HEK293 (cell line): ENCODE measurements around the gene TRA2A.

ENCODE experiments used
- CTCF ChIA-PET: fragments of 350-600 bp; formaldehyde crosslinking; extraction: SDS; loops from one replicate; lab custom pipeline; 2021; ENCODE audit warnings: antibody characterized with exemption; lab: Yijun Ruan, JAX
- POLR2A ChIA-PET: fragments of 300-600 bp; formaldehyde crosslinking; extraction: SDS; loops from one replicate; lab custom pipeline; 2020; ENCODE audit warnings: antibody characterized with exemption, inconsistent platforms; lab: Yijun Ruan, JAX
- H3K27ac ChIP-seq: fragments of 200-500 bp; sonication (Bioruptor generic); 2 replicates; pipeline ENCODE4 v1.5.1; 2014; ENCODE audit warnings: low read depth, low read length, control low read depth, inconsistent platforms; ENCODE audit errors: extremely low read depth
- H3K36me3 ChIP-seq, 2 experiments: fragments of 200-500 bp in 1 of 2; sonication (Bioruptor generic) in 1 of 2; 1 replicate in 1 of 2; 2 replicates in 1 of 2; pipeline ENCODE4 v1.5.1; 2014 to 2017; ENCODE audit warnings: inconsistent platforms in 2 of 2, low read length in 2 of 2; ENCODE audit not compliant: control insufficient read depth in 2 of 2, insufficient read depth in 1 of 2
- H3K4me1 ChIP-seq: fragments of 200-500 bp; sonication (Bioruptor generic); 2 replicates; pipeline ENCODE4 v1.5.1; 2014; ENCODE audit warnings: mild to moderate bottlenecking, low read length, inconsistent platforms; ENCODE audit not compliant: control insufficient read depth, insufficient read depth
- H3K4me3 ChIP-seq: 2 replicates; pipeline ENCODE4 v1.5.1; 2011; ENCODE audit warnings: low read depth, mild to moderate bottlenecking, control low read depth, low read length, moderate library complexity
- H3K9me3 ChIP-seq: fragments of 200-500 bp; sonication (Bioruptor generic); 2 replicates; pipeline ENCODE4 v1.5.1; 2014; ENCODE audit warnings: low read depth, low read length, inconsistent platforms; ENCODE audit not compliant: control insufficient read depth, insufficient read depth
- EGR2 ChIP-seq: fragments of 450-650 bp; formaldehyde crosslinking; IDR thresholded peaks from 2 replicates; pipeline ENCODE4 v1.5.1; 2016; ENCODE audit warnings: low read depth, missing biosample characterization, missing genetic modification characterization
- GLIS2 ChIP-seq: fragments of 450-650 bp; formaldehyde crosslinking; IDR thresholded peaks from 2 replicates; pipeline ENCODE4 v1.5.1; 2016; ENCODE audit warnings: missing biosample characterization, missing genetic modification characterization
- MYNN ChIP-seq: fragments of 450-650 bp; formaldehyde crosslinking; IDR thresholded peaks from 2 replicates; pipeline ENCODE4 v1.5.1; 2016; ENCODE audit warnings: missing biosample characterization, missing genetic modification characterization, borderline replicate concordance
- RBAK ChIP-seq: fragments of 450-650 bp; formaldehyde crosslinking; IDR thresholded peaks from 2 replicates; pipeline ENCODE4 v1.5.1; 2016; ENCODE audit warnings: missing biosample characterization, missing genetic modification characterization
- ZBTB7A ChIP-seq: fragments of 450-650 bp; formaldehyde crosslinking; IDR thresholded peaks from 2 replicates; pipeline ENCODE4 v1.5.1; 2016; ENCODE audit warnings: low read depth, missing biosample characterization, missing genetic modification characterization
- ZFP3 ChIP-seq: fragments of 450-650 bp; formaldehyde crosslinking; IDR thresholded peaks from 2 replicates; pipeline ENCODE4 v1.5.1; 2016; ENCODE audit warnings: low read depth, missing biosample characterization, missing genetic modification characterization
- ZNF184 ChIP-seq: fragments of 450-650 bp; IDR thresholded peaks from 2 replicates; pipeline ENCODE4 v1.5.1; 2018; ENCODE audit warnings: missing biosample characterization, mild to moderate bottlenecking, missing genetic modification characterization
- ZNF354C ChIP-seq: fragments of 450-650 bp; formaldehyde crosslinking; IDR thresholded peaks from 2 replicates; pipeline ENCODE4 v1.5.1; 2016; ENCODE audit warnings: missing biosample characterization, missing genetic modification characterization, low read depth, borderline replicate concordance
- ZNF366 ChIP-seq: fragments of 450-650 bp; formaldehyde crosslinking; conservative IDR thresholded peaks from 2 replicates; pipeline ENCODE4 v1.5.1; 2016; ENCODE audit warnings: missing biosample characterization, missing genetic modification characterization
- ZNF473 ChIP-seq: fragments of 450-650 bp; formaldehyde crosslinking; IDR thresholded peaks from 2 replicates; pipeline ENCODE4 v1.5.1; 2017; ENCODE audit warnings: missing biosample characterization, missing genetic modification characterization
- ZNF837 ChIP-seq: fragments of 450-650 bp; formaldehyde crosslinking; IDR thresholded peaks from 2 replicates; pipeline ENCODE4 v1.5.1; 2016; ENCODE audit warnings: missing biosample characterization, missing genetic modification characterization
- ZSCAN30 ChIP-seq: fragments of 450-650 bp; IDR thresholded peaks from 2 replicates; pipeline ENCODE4 v1.5.1; 2018; ENCODE audit warnings: missing biosample characterization, mild to moderate bottlenecking, missing genetic modification characterization, moderate library complexity
- TF ChIP-seq, protein P1 (sequence below): fragments of 450-650 bp; formaldehyde crosslinking; IDR thresholded peaks from 2 replicates; pipeline ENCODE4 v1.5.1; 2016; ENCODE audit warnings: missing biosample characterization, missing genetic modification characterization
- TF ChIP-seq, protein P2 (sequence below): fragments of 450-650 bp; formaldehyde crosslinking; IDR thresholded peaks from 2 replicates; pipeline ENCODE4 v1.5.1; 2016; ENCODE audit warnings: missing biosample characterization, missing genetic modification characterization, low read depth
- TF ChIP-seq, protein P3 (sequence below): fragments of 450-650 bp; IDR thresholded peaks from 2 replicates; pipeline ENCODE4 v1.5.1; 2018; ENCODE audit warnings: missing biosample characterization, missing genetic modification characterization
- TF ChIP-seq, protein P4 (sequence below): fragments of 450-650 bp; formaldehyde crosslinking; IDR thresholded peaks from 2 replicates; pipeline ENCODE4 v1.5.1; 2017; ENCODE audit warnings: missing biosample characterization, missing genetic modification characterization
- TF ChIP-seq, protein P5 (sequence below): fragments of 450-650 bp; formaldehyde crosslinking; IDR thresholded peaks from 2 replicates; pipeline ENCODE4 v1.5.1; 2016; ENCODE audit warnings: missing biosample characterization, missing genetic modification characterization

TRA2A gene

DNA sequence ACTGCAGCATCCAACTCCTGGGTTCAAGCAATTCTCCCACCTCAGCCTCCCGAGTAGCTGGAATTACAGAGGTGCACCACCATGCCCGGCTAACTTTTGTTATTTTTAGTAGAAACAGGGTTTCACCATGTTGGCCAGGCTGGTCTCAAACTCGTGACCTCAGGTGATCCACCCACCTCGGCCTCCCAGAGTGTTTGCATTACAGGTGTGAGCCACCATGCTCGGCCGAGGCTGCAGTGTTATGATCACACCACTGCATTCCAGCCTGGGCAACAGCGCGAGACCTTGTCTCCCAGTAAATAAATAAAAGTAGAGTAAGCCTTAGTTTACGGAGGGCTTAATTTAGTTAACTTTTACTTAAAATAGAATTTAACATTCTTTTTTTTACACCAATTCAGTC is 37.8 kb downstream of the TRA2A start:
- Histone ChIP-seq H3K27ac (no peak overlapping the region), H3K4me1 (no peaks in the 10 kb centered on the region), H3K9me3 (no peaks in the 10 kb centered on the region), H3K4me3 (no peak overlapping the region), H3K36me3 (peaks cover 0 to 3% of the 10 kb centered on the region in 2 experiments; a peak in 1 of 3 replicates)
- no peak for TF ChIP-seq ZNF354C (tag by site-specific recombination)
- no peak for TF ChIP-seq ZBTB7A (tag by site-specific recombination)
- no peak for TF ChIP-seq ZNF837 (tag by site-specific recombination)
- TF ChIP-seq RBAK: no peak
- TF ChIP-seq, protein P1, sequence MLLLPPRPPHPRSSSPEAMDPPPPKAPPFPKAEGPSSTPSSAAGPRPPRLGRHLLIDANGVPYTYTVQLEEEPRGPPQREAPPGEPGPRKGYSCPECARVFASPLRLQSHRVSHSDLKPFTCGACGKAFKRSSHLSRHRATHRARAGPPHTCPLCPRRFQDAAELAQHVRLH: no peak
- no peak for TF ChIP-seq MYNN (tag by site-specific recombination)
- TF ChIP-seq, protein P2, sequence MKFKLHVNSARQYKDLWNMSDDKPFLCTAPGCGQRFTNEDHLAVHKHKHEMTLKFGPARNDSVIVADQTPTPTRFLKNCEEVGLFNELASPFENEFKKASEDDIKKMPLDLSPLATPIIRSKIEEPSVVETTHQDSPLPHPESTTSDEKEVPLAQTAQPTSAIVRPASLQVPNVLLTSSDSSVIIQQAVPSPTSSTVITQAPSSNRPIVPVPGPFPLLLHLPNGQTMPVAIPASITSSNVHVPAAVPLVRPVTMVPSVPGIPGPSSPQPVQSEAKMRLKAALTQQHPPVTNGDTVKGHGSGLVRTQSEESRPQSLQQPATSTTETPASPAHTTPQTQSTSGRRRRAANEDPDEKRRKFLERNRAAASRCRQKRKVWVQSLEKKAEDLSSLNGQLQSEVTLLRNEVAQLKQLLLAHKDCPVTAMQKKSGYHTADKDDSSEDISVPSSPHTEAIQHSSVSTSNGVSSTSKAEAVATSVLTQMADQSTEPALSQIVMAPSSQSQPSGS: no peak
- TF ChIP-seq ZNF184 (tag by site-specific recombination): no peak
- no peak for TF ChIP-seq ZFP3 (tag by site-specific recombination)
- POLR2A ChIA-PET: no interaction called here
- CTCF ChIA-PET: no interaction called here

DNA sequence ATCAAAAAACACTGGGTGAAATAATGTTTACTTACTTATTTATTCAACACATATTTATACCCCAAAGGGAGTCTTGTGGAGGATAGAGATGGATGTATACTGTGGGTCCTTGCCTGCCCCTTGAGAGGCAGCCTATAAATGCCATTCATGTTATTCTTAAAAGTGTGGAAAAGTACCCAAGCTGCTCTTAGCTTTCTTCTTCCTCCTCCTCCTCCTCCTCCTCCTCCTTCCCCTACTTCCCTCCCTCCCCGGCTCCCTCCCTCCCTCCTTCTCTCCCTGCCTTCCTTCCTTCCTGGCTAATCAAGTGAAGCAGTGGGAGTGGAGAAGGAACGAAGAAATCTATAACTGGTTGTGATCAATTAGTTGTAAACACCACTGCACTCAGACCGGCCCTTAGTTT is 40.3 kb downstream of the TRA2A start:
- POLR2A ChIA-PET: interaction anchor here (1.1 kb wide), 1 partner anchor 17 kb away, joined by 3 read pairs; no protein-coding TSS in a partner anchor
- CTCF ChIA-PET: interaction anchor here (0.6 kb wide), 1 partner anchor 28 kb away, joined by 3 read pairs; no protein-coding TSS in a partner anchor
- Histone ChIP-seq H3K4me1 (no peaks in the 10 kb centered on the region), H3K36me3 (peaks cover 0 to 3% of the 10 kb centered on the region in 2 experiments; a peak in 1 of 3 replicates), H3K27ac (no peak overlapping the region), H3K9me3 (no peaks in the 10 kb centered on the region), H3K4me3 (no peak overlapping the region)
- TF ChIP-seq EGR2 (tag by site-specific recombination) (peak; percentile 24; the same call in 1 of the 2 replicates), ZNF366 (peak; percentile 41; the same call in 1 of the 2 replicates), GLIS2 (tag by site-specific recombination) (no peak), ZSCAN30 (tag by site-specific recombination) (no peak), ZNF473 (tag by site-specific recombination) (no peak)
- TF ChIP-seq, protein P3, sequence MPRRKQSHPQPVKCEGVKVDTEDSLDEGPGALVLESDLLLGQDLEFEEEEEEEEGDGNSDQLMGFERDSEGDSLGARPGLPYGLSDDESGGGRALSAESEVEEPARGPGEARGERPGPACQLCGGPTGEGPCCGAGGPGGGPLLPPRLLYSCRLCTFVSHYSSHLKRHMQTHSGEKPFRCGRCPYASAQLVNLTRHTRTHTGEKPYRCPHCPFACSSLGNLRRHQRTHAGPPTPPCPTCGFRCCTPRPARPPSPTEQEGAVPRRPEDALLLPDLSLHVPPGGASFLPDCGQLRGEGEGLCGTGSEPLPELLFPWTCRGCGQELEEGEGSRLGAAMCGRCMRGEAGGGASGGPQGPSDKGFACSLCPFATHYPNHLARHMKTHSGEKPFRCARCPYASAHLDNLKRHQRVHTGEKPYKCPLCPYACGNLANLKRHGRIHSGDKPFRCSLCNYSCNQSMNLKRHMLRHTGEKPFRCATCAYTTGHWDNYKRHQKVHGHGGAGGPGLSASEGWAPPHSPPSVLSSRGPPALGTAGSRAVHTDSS (tag by site-specific recombination): peak; percentile 86
- TF ChIP-seq, protein P4, sequence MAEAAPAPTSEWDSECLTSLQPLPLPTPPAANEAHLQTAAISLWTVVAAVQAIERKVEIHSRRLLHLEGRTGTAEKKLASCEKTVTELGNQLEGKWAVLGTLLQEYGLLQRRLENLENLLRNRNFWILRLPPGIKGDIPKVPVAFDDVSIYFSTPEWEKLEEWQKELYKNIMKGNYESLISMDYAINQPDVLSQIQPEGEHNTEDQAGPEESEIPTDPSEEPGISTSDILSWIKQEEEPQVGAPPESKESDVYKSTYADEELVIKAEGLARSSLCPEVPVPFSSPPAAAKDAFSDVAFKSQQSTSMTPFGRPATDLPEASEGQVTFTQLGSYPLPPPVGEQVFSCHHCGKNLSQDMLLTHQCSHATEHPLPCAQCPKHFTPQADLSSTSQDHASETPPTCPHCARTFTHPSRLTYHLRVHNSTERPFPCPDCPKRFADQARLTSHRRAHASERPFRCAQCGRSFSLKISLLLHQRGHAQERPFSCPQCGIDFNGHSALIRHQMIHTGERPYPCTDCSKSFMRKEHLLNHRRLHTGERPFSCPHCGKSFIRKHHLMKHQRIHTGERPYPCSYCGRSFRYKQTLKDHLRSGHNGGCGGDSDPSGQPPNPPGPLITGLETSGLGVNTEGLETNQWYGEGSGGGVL (tag by site-specific recombination): peak; percentile 70
- TF ChIP-seq, protein P5, sequence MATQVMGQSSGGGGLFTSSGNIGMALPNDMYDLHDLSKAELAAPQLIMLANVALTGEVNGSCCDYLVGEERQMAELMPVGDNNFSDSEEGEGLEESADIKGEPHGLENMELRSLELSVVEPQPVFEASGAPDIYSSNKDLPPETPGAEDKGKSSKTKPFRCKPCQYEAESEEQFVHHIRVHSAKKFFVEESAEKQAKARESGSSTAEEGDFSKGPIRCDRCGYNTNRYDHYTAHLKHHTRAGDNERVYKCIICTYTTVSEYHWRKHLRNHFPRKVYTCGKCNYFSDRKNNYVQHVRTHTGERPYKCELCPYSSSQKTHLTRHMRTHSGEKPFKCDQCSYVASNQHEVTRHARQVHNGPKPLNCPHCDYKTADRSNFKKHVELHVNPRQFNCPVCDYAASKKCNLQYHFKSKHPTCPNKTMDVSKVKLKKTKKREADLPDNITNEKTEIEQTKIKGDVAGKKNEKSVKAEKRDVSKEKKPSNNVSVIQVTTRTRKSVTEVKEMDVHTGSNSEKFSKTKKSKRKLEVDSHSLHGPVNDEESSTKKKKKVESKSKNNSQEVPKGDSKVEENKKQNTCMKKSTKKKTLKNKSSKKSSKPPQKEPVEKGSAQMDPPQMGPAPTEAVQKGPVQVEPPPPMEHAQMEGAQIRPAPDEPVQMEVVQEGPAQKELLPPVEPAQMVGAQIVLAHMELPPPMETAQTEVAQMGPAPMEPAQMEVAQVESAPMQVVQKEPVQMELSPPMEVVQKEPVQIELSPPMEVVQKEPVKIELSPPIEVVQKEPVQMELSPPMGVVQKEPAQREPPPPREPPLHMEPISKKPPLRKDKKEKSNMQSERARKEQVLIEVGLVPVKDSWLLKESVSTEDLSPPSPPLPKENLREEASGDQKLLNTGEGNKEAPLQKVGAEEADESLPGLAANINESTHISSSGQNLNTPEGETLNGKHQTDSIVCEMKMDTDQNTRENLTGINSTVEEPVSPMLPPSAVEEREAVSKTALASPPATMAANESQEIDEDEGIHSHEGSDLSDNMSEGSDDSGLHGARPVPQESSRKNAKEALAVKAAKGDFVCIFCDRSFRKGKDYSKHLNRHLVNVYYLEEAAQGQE (tag by site-specific recombination): no peak
